Peyer's patch (tissue), 4 donors: Measurements from ENCODE around the gene IGFBP7. TPM values are rescaled to one million over a fixed set of nuclear protein-coding genes. Genes with fewer than 3 reads are reported as not detected.

Experiments used
- DNase-seq, 3 donors: peaks; one replicate each; pipeline ENCODE4 v3.0.0-alpha.2; 2017 to 2019
- H3K27ac ChIP-seq, 4 donors: fragments of 200-600 bp; sonication (generic); one replicate each; pipeline ENCODE4 v1.5.1; 2016 to 2019
- H3K27me3 ChIP-seq, 2 donors: fragments of 200-600 bp; sonication (generic); one replicate each; pipeline ENCODE4 v1.5.1; 2019
- H3K36me3 ChIP-seq, 3 donors: fragments of 200-600 bp; sonication (generic); one replicate each; pipeline ENCODE4 v1.5.1; 2016 to 2019
- H3K4me1 ChIP-seq, 4 donors: fragments of 200-600 bp; sonication (generic); one replicate each; pipeline ENCODE4 v1.5.1; 2016 to 2019
- H3K4me3 ChIP-seq, 4 donors: fragments of 200-600 bp; sonication (generic); 1 replicate in 3 of 4; 2 replicates in 1 of 4; pipeline ENCODE4 v1.5.1; 2016 to 2019; ENCODE audit warnings: mild to moderate bottlenecking in 1 of 4
- H3K9me3 ChIP-seq, 4 donors: fragments of 200-600 bp; sonication (generic); one replicate each; pipeline ENCODE4 v1.5.1; 2016 to 2019; ENCODE audit warnings: mild to moderate bottlenecking in 1 of 4
- CTCF ChIP-seq, 6 experiments: fragments of 450-650 bp in 4 of 6; fragments of 200-600 bp in 2 of 6; sonication (generic) in 1 of 6; IDR thresholded peaks; one replicate each; pipeline ENCODE4 v1.5.1; 2017 to 2019; ENCODE audit warnings: antibody characterized with exemption in 6 of 6, mild to moderate bottlenecking in 3 of 6, moderate library complexity in 1 of 6
- POLR2A ChIP-seq, 2 donors: fragments of 450-650 bp; IDR thresholded peaks; one replicate each; pipeline ENCODE4 v1.5.1; 2017; ENCODE audit warnings: antibody characterized with exemption in 2 of 2, mild to moderate bottlenecking in 2 of 2, moderate library complexity in 2 of 2
- total RNA-seq, 4 donors: library from RNA; depleted of rRNA; stranded (reverse); fragments of >200 nt; gene quantifications; one replicate each; pipeline ENCODE4 v1.1.0, GENCODE V29; 2016

Gene IGFBP7
- total RNA-seq, 4 donors from 2014 or later = 37.1 to 92.1 (median 79.1) TPM

DNA sequence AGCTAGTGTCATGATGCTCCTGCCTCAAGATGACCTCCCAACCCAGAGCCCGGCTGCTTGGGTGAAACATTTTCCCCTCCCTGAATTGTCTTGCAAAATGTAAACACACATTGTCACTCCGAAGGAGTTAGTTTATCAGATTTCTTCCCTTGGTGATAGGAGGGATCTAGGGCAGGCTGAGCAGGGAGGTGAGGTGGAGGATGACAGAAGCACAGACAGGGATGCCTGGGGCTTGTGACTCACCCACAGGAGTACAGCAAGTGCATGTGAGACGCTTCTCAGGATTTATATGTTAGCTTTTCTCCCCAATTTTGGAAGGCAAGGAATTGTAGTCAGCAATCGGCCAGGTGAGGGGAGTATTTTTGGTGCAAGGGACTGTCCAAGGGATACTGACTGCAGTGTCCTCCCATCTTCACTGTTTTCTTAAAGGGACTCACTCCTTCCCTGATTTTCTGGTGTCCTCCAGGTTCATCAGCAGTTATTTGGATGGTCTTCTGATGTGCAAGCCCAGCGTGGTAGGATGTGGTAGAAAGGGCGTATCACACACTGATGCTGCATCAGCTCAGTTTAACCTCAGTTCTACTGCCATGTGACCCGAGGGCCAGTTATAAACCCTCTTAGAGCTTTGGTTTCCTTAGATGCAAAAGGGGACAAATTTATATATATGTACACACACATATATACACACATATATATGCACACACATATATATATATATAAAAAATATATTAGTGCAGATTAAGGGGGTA, 46.2 kb upstream of the IGFBP7 start:
- no peak overlapping the region for H3K27ac ChIP-seq
- no peak for DNase-seq
- H3K4me3 ChIP-seq = no peak overlapping the region
- no peak for TF ChIP-seq POLR2A (IDR thresholded peaks at IDR 0.05)
- no peaks in the 10 kb centered on the region for H3K36me3 ChIP-seq
- no peaks in the 10 kb centered on the region for H3K4me1 ChIP-seq
- no peaks in the 10 kb centered on the region for H3K9me3 ChIP-seq
- H3K27me3 ChIP-seq = no peaks in the 10 kb centered on the region

DNA sequence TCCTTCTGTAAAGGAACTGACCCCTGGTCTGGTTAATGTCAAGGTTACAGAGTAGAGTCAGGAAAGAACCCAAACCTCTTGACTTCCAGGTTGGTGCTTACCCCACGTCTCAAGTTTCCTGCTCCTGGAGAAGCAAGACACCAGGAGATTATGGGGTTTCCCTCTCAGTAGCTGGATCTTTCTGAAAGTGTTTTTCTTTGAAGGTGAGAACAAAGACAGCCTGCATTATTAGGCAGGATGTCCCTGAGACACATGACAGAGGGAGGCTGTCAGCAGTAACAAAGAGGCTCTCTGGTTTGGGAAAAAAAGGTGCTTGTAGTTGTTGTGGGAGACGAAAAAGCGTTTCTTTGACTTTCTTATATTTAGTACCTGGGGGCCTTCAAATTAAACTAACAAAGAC, 44.7 kb upstream of the IGFBP7 start:
- Histone ChIP-seq H3K27ac (no peak overlapping the region), H3K36me3 (no peaks in the 10 kb centered on the region), H3K27me3 (no peaks in the 10 kb centered on the region), H3K4me3 (no peak overlapping the region), H3K4me1 (no peaks in the 10 kb centered on the region), H3K9me3 (no peaks in the 10 kb centered on the region)
- TF ChIP-seq CTCF (IDR thresholded peaks at IDR 0.05) (no peak), POLR2A (IDR thresholded peaks at IDR 0.05) (no peak)
- no peak for DNase-seq

DNA sequence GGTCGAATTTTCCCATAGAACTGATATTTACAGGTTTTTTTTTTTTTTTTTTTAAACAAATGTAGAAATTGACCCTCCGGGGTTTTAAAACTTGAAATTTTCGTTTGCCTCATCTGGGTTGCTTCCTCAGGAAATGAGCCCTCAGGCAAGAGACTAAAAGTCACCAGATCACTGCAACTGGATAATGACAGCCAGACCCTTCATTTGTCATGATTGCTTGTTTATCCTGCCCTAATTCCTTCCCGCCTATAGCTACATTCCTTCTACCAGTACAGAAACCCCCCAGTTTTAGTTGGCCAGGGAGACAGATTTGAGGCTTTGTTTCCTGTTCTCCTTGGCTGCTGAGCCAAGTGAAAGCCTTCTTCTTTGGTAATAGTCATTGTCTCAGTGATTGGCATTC, 44.0 kb upstream of the IGFBP7 start:
- Histone ChIP-seq H3K4me1 (no peaks in the 10 kb centered on the region), H3K36me3 (no peaks in the 10 kb centered on the region), H3K4me3 (no peak overlapping the region), H3K27ac (no peak overlapping the region), H3K9me3 (no peaks in the 10 kb centered on the region), H3K27me3 (no peaks in the 10 kb centered on the region)
- no peak for DNase-seq
- TF ChIP-seq CTCF (IDR thresholded peaks at IDR 0.05) (no peak), POLR2A (IDR thresholded peaks at IDR 0.05) (no peak)

DNA sequence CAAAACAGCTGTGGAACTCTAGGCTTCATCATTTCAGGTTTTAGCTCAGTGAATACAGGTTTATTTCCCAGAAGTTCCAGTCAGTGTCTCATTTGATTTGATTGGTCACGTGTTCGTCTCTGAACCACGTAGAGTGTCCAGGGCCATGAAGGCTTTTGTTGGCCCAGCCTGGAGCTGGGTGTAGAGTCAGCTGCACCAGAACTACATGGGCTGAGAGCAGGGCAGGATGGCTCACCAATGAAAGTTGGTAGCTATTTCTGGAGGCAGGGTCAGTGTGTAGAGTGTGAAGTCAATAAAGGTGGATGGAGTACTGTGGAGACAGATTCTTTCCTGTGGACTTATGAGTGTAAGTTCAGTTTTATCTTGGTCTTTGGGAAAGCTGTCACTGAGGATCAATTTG, 43.0 kb upstream of the IGFBP7 start:
- DNase-seq = no peak
- no peaks in the 10 kb centered on the region for H3K27me3 ChIP-seq
- H3K4me1 ChIP-seq = no peaks in the 10 kb centered on the region
- H3K9me3 ChIP-seq = no peaks in the 10 kb centered on the region
- TF ChIP-seq POLR2A (IDR thresholded peaks at IDR 0.05) = no peak
- TF ChIP-seq CTCF (IDR thresholded peaks at IDR 0.05) = no peak
- no peaks in the 10 kb centered on the region for H3K36me3 ChIP-seq
- no peak overlapping the region for H3K4me3 ChIP-seq
- no peak overlapping the region for H3K27ac ChIP-seq

DNA sequence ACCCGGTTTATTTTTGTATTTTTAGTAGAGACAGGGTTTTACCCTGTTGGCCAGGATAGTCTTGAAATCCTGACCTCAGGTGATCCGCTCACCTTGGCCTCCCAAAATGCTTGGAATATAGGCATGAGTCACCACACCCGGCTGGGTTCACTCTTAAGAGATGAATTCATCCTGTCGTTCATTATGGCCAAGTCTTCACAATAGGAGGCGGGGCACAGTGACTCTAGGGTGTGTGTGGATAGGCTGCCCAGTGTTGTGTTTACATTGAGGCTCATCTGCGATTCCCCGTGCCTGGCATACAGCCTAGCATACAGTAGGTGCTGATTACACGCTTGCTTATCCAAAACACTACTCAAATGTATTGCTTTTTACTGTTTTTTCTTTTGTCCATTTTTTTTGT, 41.3 kb upstream of the IGFBP7 start:
- H3K4me1 ChIP-seq = no peaks in the 10 kb centered on the region
- DNase-seq = no peak
- H3K27ac ChIP-seq = no peak overlapping the region
- no peaks in the 10 kb centered on the region for H3K36me3 ChIP-seq
- H3K9me3 ChIP-seq = no peaks in the 10 kb centered on the region
- no peak for TF ChIP-seq CTCF (IDR thresholded peaks at IDR 0.05)
- TF ChIP-seq POLR2A (IDR thresholded peaks at IDR 0.05) = no peak
- H3K4me3 ChIP-seq = no peak overlapping the region
- H3K27me3 ChIP-seq = no peaks in the 10 kb centered on the region

DNA sequence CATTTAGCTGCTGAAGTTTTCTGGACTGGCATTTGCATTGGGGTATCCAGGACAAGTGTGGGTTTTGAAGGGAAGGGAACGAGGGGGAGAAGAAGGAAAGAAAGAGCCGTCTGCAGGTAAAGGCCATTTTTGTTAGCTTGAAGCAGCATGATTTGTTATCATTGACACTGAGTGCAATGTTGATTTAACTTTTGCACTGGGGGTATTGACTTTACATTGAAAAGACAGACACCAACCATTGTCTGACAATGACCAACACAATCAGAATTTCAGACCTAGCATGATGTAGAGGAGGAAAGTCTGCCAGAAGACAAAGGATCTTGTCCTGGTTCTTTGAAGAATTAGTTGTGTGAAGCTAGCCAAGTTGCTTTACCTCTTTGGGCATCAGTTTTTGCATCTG, 39.6 kb upstream of the IGFBP7 start:
- DNase-seq = no peak
- H3K4me3 ChIP-seq = no peak overlapping the region
- H3K27ac ChIP-seq = no peak overlapping the region
- no peaks in the 10 kb centered on the region for H3K36me3 ChIP-seq
- no peaks in the 10 kb centered on the region for H3K4me1 ChIP-seq
- H3K27me3 ChIP-seq = no peaks in the 10 kb centered on the region
- TF ChIP-seq CTCF (IDR thresholded peaks at IDR 0.05) (no peak), POLR2A (IDR thresholded peaks at IDR 0.05) (no peak)
- no peaks in the 10 kb centered on the region for H3K9me3 ChIP-seq
